Endothelial cell (in vitro differentiated cells): Measurements from ENCODE around the gene STK32A. TPM values are rescaled to one million over a fixed set of nuclear protein-coding genes. Genes with fewer than 3 reads are reported as not detected.

ENCODE experiments used
- DNase-seq: peaks from one replicate; pipeline ENCODE4 v3.0.0; 2021; ENCODE audit warnings: low spot score
- H3K27ac Mint-ChIP-seq: one replicate; pipeline ENCODE4 v1.8.0; 2021; ENCODE audit warnings: mixed read lengths, inconsistent platforms; ENCODE audit not compliant: unreplicated experiment
- H3K27me3 Mint-ChIP-seq: one replicate; pipeline ENCODE4 v1.8.0; 2021; ENCODE audit warnings: mild to moderate bottlenecking, moderate library complexity, mixed read lengths, inconsistent platforms; ENCODE audit not compliant: unreplicated experiment
- H3K36me3 Mint-ChIP-seq: one replicate; pipeline ENCODE4 v1.8.0; 2021; ENCODE audit warnings: mild to moderate bottlenecking, low read depth, mixed read lengths, inconsistent platforms; ENCODE audit not compliant: unreplicated experiment
- H3K4me1 Mint-ChIP-seq: one replicate; pipeline ENCODE4 v1.8.0; 2021; ENCODE audit warnings: mild to moderate bottlenecking, mixed read lengths, inconsistent platforms; ENCODE audit not compliant: unreplicated experiment
- H3K4me3 Mint-ChIP-seq: one replicate; pipeline ENCODE4 v1.8.0; 2021; ENCODE audit warnings: mild to moderate bottlenecking, mixed read lengths, inconsistent platforms; ENCODE audit not compliant: unreplicated experiment
- H3K9me3 Mint-ChIP-seq: one replicate; pipeline ENCODE4 v1.8.0; 2021; ENCODE audit warnings: mixed read lengths, inconsistent platforms; ENCODE audit not compliant: unreplicated experiment
- total RNA-seq: library from RNA; stranded (reverse); fragmentation: NEBNext Ultra II Directional; extraction: Animal tissue kit (Norgen Biotek cat#: 25700); gene quantifications from one replicate; pipeline ENCODE4 v1.2.1, GENCODE V29; 2021; ENCODE audit not compliant: unreplicated experiment
- TF ChIP-seq, protein P1 (sequence below): fragments of 200-600 bp; sonication (generic); IDR thresholded peaks from one replicate; pipeline ENCODE4 v1.5.0; 2021; ENCODE audit warnings: antibody characterized with exemption; ENCODE audit not compliant: unreplicated experiment

STK32A gene
- total RNA-seq, 1 donor from 2014 or later, result 0.87 TPM

DNA sequence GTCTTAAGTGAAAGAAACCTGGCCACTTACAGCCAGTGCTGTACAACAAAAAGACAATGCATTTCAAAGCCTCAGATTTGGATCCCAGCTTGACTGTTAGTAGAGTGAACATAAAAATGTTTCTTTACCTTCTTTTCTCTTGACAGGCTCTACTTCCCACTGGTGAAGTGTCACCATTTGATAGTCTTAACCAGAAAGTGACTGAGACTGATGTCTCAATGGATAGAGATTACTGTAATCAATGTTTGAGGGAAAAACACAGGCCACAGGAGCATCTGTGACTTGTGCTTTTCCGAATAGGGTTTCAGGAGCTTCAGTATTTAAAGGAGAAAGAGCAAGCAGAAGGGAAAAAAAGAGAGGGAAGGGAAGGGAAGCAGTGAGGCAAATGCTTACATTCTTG, 41.7 kb upstream of the STK32A start:
- Mint-ChIP-seq H3K4me3 (no peak overlapping the region), H3K27me3 (no peaks in the 10 kb centered on the region), H3K9me3 (no peaks in the 10 kb centered on the region), H3K27ac (no peak overlapping the region), H3K36me3 (no peaks in the 10 kb centered on the region), H3K4me1 (no peaks in the 10 kb centered on the region)
- DNase-seq, result no peak
- TF ChIP-seq, protein P1, sequence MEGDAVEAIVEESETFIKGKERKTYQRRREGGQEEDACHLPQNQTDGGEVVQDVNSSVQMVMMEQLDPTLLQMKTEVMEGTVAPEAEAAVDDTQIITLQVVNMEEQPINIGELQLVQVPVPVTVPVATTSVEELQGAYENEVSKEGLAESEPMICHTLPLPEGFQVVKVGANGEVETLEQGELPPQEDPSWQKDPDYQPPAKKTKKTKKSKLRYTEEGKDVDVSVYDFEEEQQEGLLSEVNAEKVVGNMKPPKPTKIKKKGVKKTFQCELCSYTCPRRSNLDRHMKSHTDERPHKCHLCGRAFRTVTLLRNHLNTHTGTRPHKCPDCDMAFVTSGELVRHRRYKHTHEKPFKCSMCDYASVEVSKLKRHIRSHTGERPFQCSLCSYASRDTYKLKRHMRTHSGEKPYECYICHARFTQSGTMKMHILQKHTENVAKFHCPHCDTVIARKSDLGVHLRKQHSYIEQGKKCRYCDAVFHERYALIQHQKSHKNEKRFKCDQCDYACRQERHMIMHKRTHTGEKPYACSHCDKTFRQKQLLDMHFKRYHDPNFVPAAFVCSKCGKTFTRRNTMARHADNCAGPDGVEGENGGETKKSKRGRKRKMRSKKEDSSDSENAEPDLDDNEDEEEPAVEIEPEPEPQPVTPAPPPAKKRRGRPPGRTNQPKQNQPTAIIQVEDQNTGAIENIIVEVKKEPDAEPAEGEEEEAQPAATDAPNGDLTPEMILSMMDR, result no peak

DNA sequence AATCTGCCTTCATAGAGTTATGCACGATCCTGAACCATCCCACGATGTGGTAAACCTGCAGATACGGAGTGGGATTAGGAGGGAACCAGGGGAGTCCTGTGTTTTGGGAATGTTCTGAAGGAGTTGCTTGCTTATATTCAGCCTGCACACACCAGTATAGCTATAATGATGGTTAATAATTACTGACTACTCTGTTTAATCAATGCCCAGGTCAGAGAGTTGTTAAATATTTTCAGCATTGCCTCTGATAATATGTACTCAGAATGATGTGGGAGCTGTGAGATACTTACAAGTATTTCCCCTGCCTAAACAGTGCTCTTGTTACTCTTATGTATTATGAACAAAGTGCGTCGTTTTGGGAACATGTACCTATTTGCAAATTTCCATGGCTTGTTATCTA, 34.8 kb upstream of the STK32A start:
- Mint-ChIP-seq H3K27ac (no peak overlapping the region), H3K4me1 (no peaks in the 10 kb centered on the region), H3K36me3 (no peaks in the 10 kb centered on the region), H3K27me3 (no peaks in the 10 kb centered on the region), H3K4me3 (no peak overlapping the region), H3K9me3 (no peaks in the 10 kb centered on the region)
- DNase-seq, result no peak
- TF ChIP-seq, protein P1, result no peak

DNA sequence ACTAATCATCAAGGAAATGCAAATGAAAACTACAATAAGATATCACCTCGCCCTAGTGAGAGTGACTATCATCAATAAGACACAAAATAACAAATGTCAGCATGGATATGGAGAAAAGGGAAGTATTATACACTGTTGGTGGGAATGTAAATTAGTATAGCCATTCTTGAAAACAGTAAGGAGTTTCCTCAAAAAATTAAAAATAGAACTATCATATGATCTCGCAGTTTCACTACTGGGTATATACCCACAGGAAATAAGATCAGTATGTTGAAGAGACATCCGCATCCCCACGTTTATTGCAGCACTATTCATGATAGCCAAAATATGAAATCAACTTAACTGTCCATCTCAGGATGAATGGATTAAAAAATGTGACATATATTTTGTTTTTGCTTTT, 31.6 kb upstream of the STK32A start:
- Mint-ChIP-seq H3K9me3 (no peaks in the 10 kb centered on the region), H3K27ac (no peak overlapping the region), H3K36me3 (no peaks in the 10 kb centered on the region), H3K27me3 (no peaks in the 10 kb centered on the region), H3K4me3 (no peak overlapping the region), H3K4me1 (no peaks in the 10 kb centered on the region)
- TF ChIP-seq, protein P1, result no peak
- no peak for DNase-seq

DNA sequence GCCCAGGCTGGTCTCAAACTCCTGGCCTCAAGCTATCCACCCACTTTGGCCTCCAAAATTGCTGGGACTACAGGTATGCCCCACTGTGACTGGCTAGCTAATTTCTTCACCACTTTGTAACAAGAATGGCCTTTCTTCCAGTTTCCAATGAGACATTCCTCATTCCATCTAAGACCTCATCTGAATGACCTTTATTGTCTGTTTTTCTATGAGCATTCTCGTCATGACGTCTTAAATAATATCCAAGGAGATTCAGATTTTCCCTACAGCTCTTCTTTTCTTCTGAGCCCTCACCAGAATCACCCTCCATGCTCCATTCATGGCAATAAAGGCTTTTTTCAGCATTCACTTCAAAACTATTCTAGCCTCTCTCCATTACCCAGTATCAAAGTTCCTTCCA, 30.2 kb upstream of the STK32A start:
- H3K36me3 Mint-ChIP-seq, result no peaks in the 10 kb centered on the region
- no peaks in the 10 kb centered on the region for H3K27me3 Mint-ChIP-seq
- H3K9me3 Mint-ChIP-seq, result no peaks in the 10 kb centered on the region
- H3K4me3 Mint-ChIP-seq, result no peak overlapping the region
- no peak overlapping the region for H3K27ac Mint-ChIP-seq
- TF ChIP-seq, protein P1, result no peak
- no peaks in the 10 kb centered on the region for H3K4me1 Mint-ChIP-seq
- DNase-seq, result no peak

DNA sequence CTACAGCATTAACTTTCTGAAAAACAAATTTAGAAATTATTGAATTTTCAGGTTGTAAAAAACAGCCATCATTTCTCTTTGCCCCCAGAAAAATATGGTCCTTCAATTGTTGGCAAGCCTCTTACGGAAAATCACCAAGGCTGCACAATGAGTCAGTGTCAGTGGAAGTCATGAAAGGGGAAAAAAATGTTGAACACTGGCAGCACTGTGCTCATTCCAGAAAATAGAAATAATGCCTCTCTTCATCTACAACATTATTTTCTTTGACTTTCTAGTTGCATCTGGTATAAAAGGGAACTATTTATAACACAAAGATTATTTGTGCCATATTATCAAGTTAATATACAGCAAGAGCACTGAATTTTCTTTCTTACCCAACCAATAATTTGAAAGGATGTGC, 26.7 kb upstream of the STK32A start:
- TF ChIP-seq, protein P1, result no peak
- Mint-ChIP-seq H3K4me1 (no peaks in the 10 kb centered on the region), H3K27ac (no peak overlapping the region), H3K27me3 (no peaks in the 10 kb centered on the region), H3K4me3 (no peak overlapping the region), H3K9me3 (no peaks in the 10 kb centered on the region), H3K36me3 (no peaks in the 10 kb centered on the region)
- DNase-seq, result no peak
